ENCODE measurements around the gene VEZT. TPM values are rescaled to one million over a fixed set of nuclear protein-coding genes. Genes with fewer than 3 reads are reported as not detected.

The VEZT gene
- total RNA-seq (10 to 100 TPM; 58.9 to 78.6 (median 69.9) TPM), polyA plus RNA-seq (20.8 TPM)
- long read RNA-seq, donor 1, full-length matches to known transcripts, result 21 of 63 reads
- long read RNA-seq, donor 1, partial matches to known transcripts, result 8 of 63 reads
- long read RNA-seq, donor 1, other reads (novel, unspliced or antisense), result 34 of 63 reads
- long read RNA-seq, donor 2, full-length matches to known transcripts, result 7 of 18 reads
- long read RNA-seq, donor 2, partial matches to known transcripts, result 4 of 18 reads
- long read RNA-seq, donor 2, other reads (novel, unspliced or antisense), result 7 of 18 reads
- long read RNA-seq, donor 3, full-length matches to known transcripts, result 91 of 235 reads
- long read RNA-seq, donor 3, partial matches to known transcripts, result 33 of 235 reads
- long read RNA-seq, donor 3, other reads (novel, unspliced or antisense), result 111 of 235 reads
- long read RNA-seq, donor 4, full-length matches to known transcripts, result 11 of 31 reads
- long read RNA-seq, donor 4, partial matches to known transcripts, result 8 of 31 reads
- long read RNA-seq, donor 4, other reads (novel, unspliced or antisense), result 12 of 31 reads

- H3K27ac ChIP-seq (ENCODE audit: low read length), result peak within 1 kb of the TSS; percentile 87
- intact Hi-C loops (cut with DNase I), result loop anchor here (5.0 to 10.0 kb wide), 4 partner anchors 53 to 260 kb away; no protein-coding TSS in a partner anchor
- WGBS, result under 1% methylated on average over 75 of the region's 75 CpGs
- no peaks in the 10 kb centered on the region for H3K27me3 ChIP-seq (ENCODE audit: control insufficient read depth, insufficient read depth)
- H3K4me3 ChIP-seq (ENCODE audit: low read length), result peak within 1 kb of the TSS; percentile 87
- peak; percentile 97 to 98 for ATAC-seq
- no peaks in the 10 kb centered on the region for H3K4me1 ChIP-seq (ENCODE audit: control insufficient read depth, insufficient read depth, low read length)
- no peaks in the 10 kb centered on the region for H3K9me3 ChIP-seq (ENCODE audit: control insufficient read depth, low read length)
- peak; percentile 99 for DNase-seq
Measured at GRCh38 chr12:95217377-95218149, at the start of gene VEZT, which contains the start of gene FGD6. Gene VEZT (plus strand): TSS chr12:95217807. CDS start chr12:95217851, 44 bp downstream. Gene FGD6 (minus strand): TSS chr12:95217467. CDS start chr12:95217240, 227 bp downstream.

GRCh38 chr12:95168746-95169145 lies 48.9 kb upstream of the VEZT start:
- no peak for DNase-seq
- Histone ChIP-seq H3K27me3 (ENCODE audit: control insufficient read depth, insufficient read depth) (no peaks in the 10 kb centered on the region), H3K4me1 (ENCODE audit: control insufficient read depth, insufficient read depth, low read length) (peaks cover 4% of the 10 kb centered on the region), H3K27ac (ENCODE audit: low read length) (no peak overlapping the region), H3K4me3 (ENCODE audit: low read length) (no peak overlapping the region), H3K9me3 (ENCODE audit: control insufficient read depth, low read length) (no peaks in the 10 kb centered on the region)
- intact Hi-C loops (cut with DNase I), result loop anchor here in 2 of 4 donors (10.0 kb wide), 1 partner anchor 46 kb away; the partner anchor contains the start of genes FGD6 (in 2 of the 2) and VEZT (in 2 of the 2)
- no peak for ATAC-seq
- WGBS, result 77% methylated on average over 2 of the region's 2 CpGs

- Histone ChIP-seq H3K4me1 (ENCODE audit: control insufficient read depth, insufficient read depth, low read length) (peaks cover 6% of the 10 kb centered on the region), H3K27me3 (ENCODE audit: control insufficient read depth, insufficient read depth) (no peaks in the 10 kb centered on the region), H3K9me3 (ENCODE audit: control insufficient read depth, low read length) (no peaks in the 10 kb centered on the region), H3K4me3 (ENCODE audit: low read length) (no peak overlapping the region), H3K27ac (ENCODE audit: low read length) (no peak overlapping the region)
- peak; percentile 68 to 81 for ATAC-seq
- DNase-seq, result no peak
- 46% methylated on average over 4 of the region's 4 CpGs for WGBS
- intact Hi-C loops (cut with DNase I), result loop anchor here in 2 of 4 donors (10.0 kb wide), 1 partner anchor 45 kb away; the partner anchor contains the start of genes FGD6 (in 2 of the 2) and VEZT (in 2 of the 2)
Measured at GRCh38 chr12:95169368-95169767, 48.2 kb upstream of the VEZT start.

GRCh38 chr12:95173392-95174251 lies 44.0 kb upstream of the VEZT start:
- WGBS, result 22% methylated on average over 8 of the region's 8 CpGs
- no peak overlapping the region for H3K4me3 ChIP-seq (ENCODE audit: low read length)
- H3K27ac ChIP-seq (ENCODE audit: low read length), result peak overlapping the region; percentile 42
- H3K27me3 ChIP-seq (ENCODE audit: control insufficient read depth, insufficient read depth), result no peaks in the 10 kb centered on the region
- no peaks in the 10 kb centered on the region for H3K9me3 ChIP-seq (ENCODE audit: control insufficient read depth, low read length)
- DNase-seq (peak; percentile 78 to 91 (median 82)), ATAC-seq (peak; percentile 88 to 93)
- intact Hi-C loops (cut with DNase I), result no loop called here
- H3K4me1 ChIP-seq (ENCODE audit: control insufficient read depth, insufficient read depth, low read length), result peaks cover 6% of the 10 kb centered on the region

GRCh38 chr12:95177201-95177768 lies 40.3 kb upstream of the VEZT start:
- ATAC-seq (no peak), DNase-seq (no peak)
- peaks cover 6% of the 10 kb centered on the region for H3K4me1 ChIP-seq (ENCODE audit: control insufficient read depth, insufficient read depth, low read length)
- no peak overlapping the region for H3K4me3 ChIP-seq (ENCODE audit: low read length)
- no peaks in the 10 kb centered on the region for H3K9me3 ChIP-seq (ENCODE audit: control insufficient read depth, low read length)
- intact Hi-C loops (cut with DNase I), result no loop called here
- 81% methylated on average over 2 of the region's 2 CpGs for WGBS
- H3K27ac ChIP-seq (ENCODE audit: low read length), result no peak overlapping the region
- no peaks in the 10 kb centered on the region for H3K27me3 ChIP-seq (ENCODE audit: control insufficient read depth, insufficient read depth)

- ATAC-seq, result no peak
- Histone ChIP-seq H3K27ac (ENCODE audit: low read length) (no peak overlapping the region), H3K27me3 (ENCODE audit: control insufficient read depth, insufficient read depth) (no peaks in the 10 kb centered on the region), H3K9me3 (ENCODE audit: control insufficient read depth, low read length) (no peaks in the 10 kb centered on the region), H3K4me3 (ENCODE audit: low read length) (no peak overlapping the region), H3K4me1 (ENCODE audit: control insufficient read depth, insufficient read depth, low read length) (peaks cover 4% of the 10 kb centered on the region)
- intact Hi-C loops (cut with DNase I), result no loop called here
- DNase-seq, result no peak
- 83% methylated on average over 4 of the region's 4 CpGs for WGBS
Measured at GRCh38 chr12:95178136-95178535, 39.5 kb upstream of the VEZT start.

GRCh38 chr12:95179011-95179410 lies 38.6 kb upstream of the VEZT start:
- ATAC-seq, result no peak
- peaks cover under 1% of the 10 kb centered on the region for H3K4me1 ChIP-seq (ENCODE audit: control insufficient read depth, insufficient read depth, low read length)
- 71% methylated on average over 5 of the region's 5 CpGs for WGBS

GRCh38 chr12:95181103-95181502 lies 36.5 kb upstream of the VEZT start:
- ATAC-seq (no peak), DNase-seq (no peak)
- 82% methylated on average over 2 of the region's 2 CpGs for WGBS
- Histone ChIP-seq H3K9me3 (ENCODE audit: control insufficient read depth, low read length) (no peaks in the 10 kb centered on the region), H3K27ac (ENCODE audit: low read length) (no peak overlapping the region), H3K27me3 (ENCODE audit: control insufficient read depth, insufficient read depth) (no peaks in the 10 kb centered on the region), H3K4me3 (ENCODE audit: low read length) (no peak overlapping the region), H3K4me1 (ENCODE audit: control insufficient read depth, insufficient read depth, low read length) (no peaks in the 10 kb centered on the region)
- intact Hi-C loops (cut with DNase I), result no loop called here

More at GRCh38 chr12:95179011-95179410, 38.6 kb upstream of the VEZT start:
- no peak for DNase-seq
- Histone ChIP-seq H3K9me3 (ENCODE audit: control insufficient read depth, low read length) (no peaks in the 10 kb centered on the region), H3K4me3 (ENCODE audit: low read length) (no peak overlapping the region), H3K27ac (ENCODE audit: low read length) (no peak overlapping the region), H3K27me3 (ENCODE audit: control insufficient read depth, insufficient read depth) (no peaks in the 10 kb centered on the region)
- intact Hi-C loops (cut with DNase I), result no loop called here

GRCh38 chr12:95182868-95183415 lies 34.7 kb upstream of the VEZT start:
- WGBS, result 76% methylated on average over 5 of the region's 5 CpGs
- no peak overlapping the region for H3K4me3 ChIP-seq (ENCODE audit: low read length)
- no peaks in the 10 kb centered on the region for H3K9me3 ChIP-seq (ENCODE audit: control insufficient read depth, low read length)
- H3K4me1 ChIP-seq (ENCODE audit: control insufficient read depth, insufficient read depth, low read length), result no peaks in the 10 kb centered on the region
- H3K27ac ChIP-seq (ENCODE audit: low read length), result no peak overlapping the region
- DNase-seq (no peak), ATAC-seq (peak; percentile 14 to 69)
- intact Hi-C loops (cut with DNase I), result no loop called here
- H3K27me3 ChIP-seq (ENCODE audit: control insufficient read depth, insufficient read depth), result no peaks in the 10 kb centered on the region

- no peak for ATAC-seq
- H3K27ac ChIP-seq (ENCODE audit: low read length), result no peak overlapping the region
- no peaks in the 10 kb centered on the region for H3K27me3 ChIP-seq (ENCODE audit: control insufficient read depth, insufficient read depth)
- H3K4me3 ChIP-seq (ENCODE audit: low read length), result no peak overlapping the region
- no peaks in the 10 kb centered on the region for H3K9me3 ChIP-seq (ENCODE audit: control insufficient read depth, low read length)
- intact Hi-C loops (cut with DNase I), result no loop called here
- DNase-seq, result no peak
- no peaks in the 10 kb centered on the region for H3K4me1 ChIP-seq (ENCODE audit: control insufficient read depth, insufficient read depth, low read length)
Measured at GRCh38 chr12:95184121-95184520, 33.5 kb upstream of the VEZT start.

Data from right cardiac atrium (tissue), 5 donors.